ENCODE measurements around the gene ETV1.

Gene ETV1

DNA sequence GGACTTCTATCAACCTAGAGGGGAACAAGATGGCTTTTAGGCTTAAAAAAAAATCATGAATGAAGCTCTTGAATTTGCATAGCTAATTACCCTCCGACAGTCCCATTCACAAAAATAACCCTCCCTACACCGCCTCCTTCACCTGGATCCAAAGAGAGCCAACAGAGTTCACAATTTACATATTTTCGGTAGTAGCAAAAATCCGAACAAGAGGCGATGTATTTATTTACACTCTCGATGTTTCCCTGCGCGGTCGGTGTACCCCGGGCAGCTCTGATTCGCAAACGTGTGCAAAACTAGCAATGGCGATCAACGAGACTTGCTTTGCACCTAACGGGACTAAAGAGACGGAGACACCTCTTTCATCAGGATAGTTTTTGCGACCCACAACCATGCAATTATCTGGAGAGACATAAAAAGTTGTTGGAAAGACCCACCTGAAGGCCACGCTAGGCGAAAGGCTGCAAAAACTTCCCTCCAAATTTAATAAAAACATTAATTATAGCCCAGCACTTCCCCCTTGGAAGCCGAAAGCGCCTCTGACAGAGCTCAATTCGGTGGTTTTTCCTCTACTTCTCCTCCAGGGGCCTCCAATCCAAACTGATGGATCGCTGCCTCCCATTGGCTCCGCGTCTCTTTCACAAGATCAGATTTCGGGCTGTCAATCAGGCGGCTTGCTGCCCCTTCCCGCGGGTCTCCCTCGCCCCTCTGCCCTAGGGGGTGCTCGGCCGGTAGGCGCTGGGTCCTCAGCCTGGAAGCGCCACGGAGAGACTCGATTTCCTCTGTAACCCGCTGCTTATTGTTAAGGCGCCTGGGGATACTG lies at the start of gene ETV1:
TSS of gene ETV1 (minus strand) at position 541 of the 823 bp plus-strand sequence. CDS start 614 bp downstream, outside the sequence.
- in situ Hi-C loops (cut with HindIII; ENCODE audit: low pct_ligation_motif_present, low sequenced_read_pairs): no loop called here
- TF ChIP-seq, protein P1, sequence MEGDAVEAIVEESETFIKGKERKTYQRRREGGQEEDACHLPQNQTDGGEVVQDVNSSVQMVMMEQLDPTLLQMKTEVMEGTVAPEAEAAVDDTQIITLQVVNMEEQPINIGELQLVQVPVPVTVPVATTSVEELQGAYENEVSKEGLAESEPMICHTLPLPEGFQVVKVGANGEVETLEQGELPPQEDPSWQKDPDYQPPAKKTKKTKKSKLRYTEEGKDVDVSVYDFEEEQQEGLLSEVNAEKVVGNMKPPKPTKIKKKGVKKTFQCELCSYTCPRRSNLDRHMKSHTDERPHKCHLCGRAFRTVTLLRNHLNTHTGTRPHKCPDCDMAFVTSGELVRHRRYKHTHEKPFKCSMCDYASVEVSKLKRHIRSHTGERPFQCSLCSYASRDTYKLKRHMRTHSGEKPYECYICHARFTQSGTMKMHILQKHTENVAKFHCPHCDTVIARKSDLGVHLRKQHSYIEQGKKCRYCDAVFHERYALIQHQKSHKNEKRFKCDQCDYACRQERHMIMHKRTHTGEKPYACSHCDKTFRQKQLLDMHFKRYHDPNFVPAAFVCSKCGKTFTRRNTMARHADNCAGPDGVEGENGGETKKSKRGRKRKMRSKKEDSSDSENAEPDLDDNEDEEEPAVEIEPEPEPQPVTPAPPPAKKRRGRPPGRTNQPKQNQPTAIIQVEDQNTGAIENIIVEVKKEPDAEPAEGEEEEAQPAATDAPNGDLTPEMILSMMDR (IDR thresholded peaks at IDR 0.05; ENCODE audit: low read depth, low read length, missing control alignments): peak; percentile 57
- Histone ChIP-seq H3K27me3 (replicated peaks) (no peaks in the 10 kb centered on the region), H3K27ac (peak within 1 kb of the TSS; percentile 59), H3K36me3 (replicated peaks) (no peaks in the 10 kb centered on the region), H3K4me3 (ENCODE audit: low read depth, low read length) (peak within 1 kb of the TSS; percentile 88)
- peak; percentile 74 for DNase-seq

DNA sequence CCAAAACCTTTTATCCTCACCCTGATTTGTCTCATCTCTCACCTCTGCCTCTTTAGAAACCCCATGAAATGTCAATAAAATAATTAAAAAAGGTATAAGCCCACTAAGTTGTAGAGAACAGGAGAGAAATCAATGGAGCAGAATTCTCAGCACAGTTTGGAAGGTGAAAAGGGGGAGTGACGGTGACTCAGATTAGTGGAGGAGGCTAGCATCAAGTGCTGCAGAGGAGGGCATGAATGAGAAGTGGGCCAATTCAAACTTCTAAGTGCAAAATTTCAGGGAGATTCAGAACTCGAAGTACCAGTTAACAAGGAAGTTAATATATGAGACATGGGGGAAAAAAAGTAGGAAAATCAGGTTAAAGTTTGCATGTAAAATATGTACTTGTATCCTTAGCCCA lies 34.9 kb upstream of the ETV1 start:
- no peak overlapping the region for H3K27ac ChIP-seq
- H3K27me3 ChIP-seq (replicated peaks): no peaks in the 10 kb centered on the region
- TF ChIP-seq, protein P1 (IDR thresholded peaks at IDR 0.05; ENCODE audit: low read depth, low read length, missing control alignments): no peak
- in situ Hi-C loops (cut with HindIII; ENCODE audit: low pct_ligation_motif_present, low sequenced_read_pairs): no loop called here
- DNase-seq: no peak
- no peaks in the 10 kb centered on the region for H3K36me3 ChIP-seq (replicated peaks)
- no peak overlapping the region for H3K4me3 ChIP-seq (ENCODE audit: low read depth, low read length)

DNA sequence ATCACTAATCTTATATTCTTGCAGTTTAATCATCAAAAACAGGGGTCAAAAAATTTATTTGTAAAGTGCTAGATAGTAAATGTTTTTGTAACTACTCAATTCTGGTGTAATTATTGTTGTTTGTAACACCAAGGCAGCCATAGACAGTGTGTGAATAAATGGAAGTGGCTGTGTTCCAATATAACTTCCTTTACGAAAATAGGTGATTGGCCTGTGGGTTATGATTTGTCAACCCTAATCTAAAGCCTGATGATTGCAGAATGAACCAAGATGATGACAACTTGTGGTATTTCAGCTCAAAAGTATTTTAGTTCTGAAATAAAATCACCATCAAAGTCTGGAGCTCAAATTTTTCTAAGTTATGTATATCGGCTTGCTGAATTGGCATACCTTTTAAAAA lies 34.4 kb upstream of the ETV1 start:
- peak; percentile 32 for DNase-seq
- in situ Hi-C loops (cut with HindIII; ENCODE audit: low pct_ligation_motif_present, low sequenced_read_pairs): no loop called here
- TF ChIP-seq, protein P1 (IDR thresholded peaks at IDR 0.05; ENCODE audit: low read depth, low read length, missing control alignments): no peak
- Histone ChIP-seq H3K36me3 (replicated peaks) (no peaks in the 10 kb centered on the region), H3K27me3 (replicated peaks) (no peaks in the 10 kb centered on the region), H3K27ac (no peak overlapping the region), H3K4me3 (ENCODE audit: low read depth, low read length) (no peak overlapping the region)

DNA sequence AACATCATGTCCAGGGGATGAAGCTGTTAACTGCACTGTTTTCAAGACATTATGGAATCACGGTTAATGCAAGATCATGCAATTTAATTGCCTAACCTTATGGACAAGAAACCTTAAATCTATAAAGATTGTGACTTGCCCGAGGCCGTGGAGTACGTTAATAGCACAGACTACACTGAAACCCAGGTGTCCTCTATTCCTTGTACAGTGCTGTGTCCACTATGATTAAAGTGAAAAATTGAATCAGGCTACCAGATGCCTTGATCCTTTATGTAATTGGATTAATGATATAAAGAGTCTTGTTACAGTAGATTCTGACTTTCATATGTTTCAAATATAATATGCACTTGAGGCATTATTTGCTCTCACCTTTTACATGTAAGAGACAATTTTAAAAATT lies 33.9 kb upstream of the ETV1 start:
- DNase-seq: no peak

DNA sequence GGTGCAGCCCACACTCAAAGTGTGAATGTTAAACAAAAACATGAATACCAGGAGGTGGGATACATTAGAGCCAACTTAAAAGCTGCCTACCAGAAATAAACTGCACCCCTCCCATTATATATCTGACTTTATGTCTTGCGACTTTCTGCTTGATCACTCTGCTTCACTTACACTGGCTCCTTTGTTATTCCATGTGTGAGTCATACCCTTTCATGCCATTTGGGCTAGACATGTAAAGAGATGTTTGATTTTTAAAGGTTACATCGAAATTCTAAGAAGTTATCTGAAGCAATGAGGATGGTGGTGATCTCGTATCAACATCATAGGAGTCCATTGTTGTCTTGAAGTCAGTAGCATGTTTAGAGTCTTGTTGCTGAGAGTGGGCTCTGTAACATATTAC lies 31.6 kb upstream of the ETV1 start:
- DNase-seq: peak; percentile 75
- TF ChIP-seq, protein P1 (IDR thresholded peaks at IDR 0.05; ENCODE audit: low read depth, low read length, missing control alignments): no peak
- in situ Hi-C loops (cut with HindIII; ENCODE audit: low pct_ligation_motif_present, low sequenced_read_pairs): no loop called here
- no peak overlapping the region for H3K4me3 ChIP-seq (ENCODE audit: low read depth, low read length)
- H3K27me3 ChIP-seq (replicated peaks): no peaks in the 10 kb centered on the region
- peak overlapping the region; percentile 49 for H3K27ac ChIP-seq
- H3K36me3 ChIP-seq (replicated peaks): no peaks in the 10 kb centered on the region

More for the DNA sequence above, 33.9 kb upstream of the ETV1 start:
- Histone ChIP-seq H3K36me3 (replicated peaks) (no peaks in the 10 kb centered on the region), H3K27ac (no peak overlapping the region), H3K27me3 (replicated peaks) (no peaks in the 10 kb centered on the region), H3K4me3 (ENCODE audit: low read depth, low read length) (no peak overlapping the region)
- in situ Hi-C loops (cut with HindIII; ENCODE audit: low pct_ligation_motif_present, low sequenced_read_pairs): no loop called here
- TF ChIP-seq, protein P1 (IDR thresholded peaks at IDR 0.05; ENCODE audit: low read depth, low read length, missing control alignments): no peak

Measured in brain microvascular endothelial cell (primary cell).